MCF 10A (cell line): ENCODE measurements around the gene MICALL1. TPM values are rescaled to one million over a fixed set of nuclear protein-coding genes. Genes with fewer than 3 reads are reported as not detected.

Experiments
- BruUV-seq: library from RNA; stranded (reverse); fragments of 400-500 nt; replicated peaks from 2 replicates; lab custom pipeline; 2021; lab: Mats Ljungman, UMichigan
- CTCF ChIA-PET: fragments of 300-600 bp; sonication (Branson Sonifier 250); formaldehyde crosslinking; extraction: SDS; loops from one replicate; lab custom pipeline; 2021; ENCODE audit warnings: antibody characterized with exemption, inconsistent platforms; lab: Yijun Ruan, JAX
- POLR2A ChIA-PET: fragments of 300-600, 350-650 bp; sonication (Branson Sonifier 250); formaldehyde crosslinking; extraction: SDS; loops from one replicate; lab custom pipeline; 2020; ENCODE audit warnings: antibody characterized with exemption, inconsistent platforms; lab: Yijun Ruan, JAX
- DNase-seq: peaks from one replicate; pipeline ENCODE4 v3.0.0-alpha.2; 2018; ENCODE audit not compliant: unreplicated experiment
- H3K27ac Mint-ChIP-seq: one replicate; pipeline ENCODE4 v1.8.0; 2022; ENCODE audit warnings: mild to moderate bottlenecking, low read depth, mixed read lengths; ENCODE audit not compliant: unreplicated experiment
- H3K27me3 Mint-ChIP-seq: one replicate; pipeline ENCODE4 v1.8.0; 2022; ENCODE audit warnings: mixed read lengths; ENCODE audit not compliant: insufficient read depth, unreplicated experiment
- H3K36me3 Mint-ChIP-seq: one replicate; pipeline ENCODE4 v1.8.0; 2022; ENCODE audit warnings: mild to moderate bottlenecking, moderate library complexity, mixed read lengths; ENCODE audit not compliant: insufficient read depth, unreplicated experiment
- H3K4me1 Mint-ChIP-seq: one replicate; pipeline ENCODE4 v1.8.0; 2022; ENCODE audit warnings: mixed read lengths; ENCODE audit not compliant: insufficient read depth, unreplicated experiment
- H3K4me3 Mint-ChIP-seq: one replicate; pipeline ENCODE4 v1.8.0; 2022; ENCODE audit warnings: mild to moderate bottlenecking, moderate library complexity, mixed read lengths; ENCODE audit not compliant: unreplicated experiment
- H3K9me3 Mint-ChIP-seq: one replicate; pipeline ENCODE4 v1.8.0; 2022; ENCODE audit warnings: mixed read lengths; ENCODE audit not compliant: unreplicated experiment
- intact Hi-C: fragments of 100-400 bp; cut with micrococcal nuclease; formaldehyde crosslinking; loops from 2 replicates; pipeline ENCODE4 v1.14.1; 2022
- total RNA-seq: library from RNA; stranded (reverse); gene quantifications from 2 replicates; pipeline ENCODE4 v1.2.3, GENCODE V29; 2022
- TF ChIP-seq, protein P1 (sequence below): fragments of 200-600 bp; IDR thresholded peaks from one replicate; pipeline ENCODE4 v1.8.0; 2022; ENCODE audit warnings: antibody characterized with exemption, mild to moderate bottlenecking; ENCODE audit not compliant: unreplicated experiment

MICALL1 gene
- total RNA-seq, 1 experiment from 2014 or later: 165 TPM

- intact Hi-C loops: no loop called here
- H3K27me3 Mint-ChIP-seq: no peaks in the 10 kb centered on the region
- no peak overlapping the region for H3K4me3 Mint-ChIP-seq
- H3K4me1 Mint-ChIP-seq: no peaks in the 10 kb centered on the region
- H3K36me3 Mint-ChIP-seq: no peaks in the 10 kb centered on the region
- no peaks in the 10 kb centered on the region for H3K9me3 Mint-ChIP-seq
- H3K27ac Mint-ChIP-seq: no peak overlapping the region
- ChIA-PET CTCF (interaction anchor here (1.0 to 1.7 kb wide), 2 partner anchors 22 to 24 kb away, joined by 3 to 10 read pairs; no protein-coding TSS in a partner anchor), POLR2A (no interaction called here)
- no peak for DNase-seq
- TF ChIP-seq, protein P1, sequence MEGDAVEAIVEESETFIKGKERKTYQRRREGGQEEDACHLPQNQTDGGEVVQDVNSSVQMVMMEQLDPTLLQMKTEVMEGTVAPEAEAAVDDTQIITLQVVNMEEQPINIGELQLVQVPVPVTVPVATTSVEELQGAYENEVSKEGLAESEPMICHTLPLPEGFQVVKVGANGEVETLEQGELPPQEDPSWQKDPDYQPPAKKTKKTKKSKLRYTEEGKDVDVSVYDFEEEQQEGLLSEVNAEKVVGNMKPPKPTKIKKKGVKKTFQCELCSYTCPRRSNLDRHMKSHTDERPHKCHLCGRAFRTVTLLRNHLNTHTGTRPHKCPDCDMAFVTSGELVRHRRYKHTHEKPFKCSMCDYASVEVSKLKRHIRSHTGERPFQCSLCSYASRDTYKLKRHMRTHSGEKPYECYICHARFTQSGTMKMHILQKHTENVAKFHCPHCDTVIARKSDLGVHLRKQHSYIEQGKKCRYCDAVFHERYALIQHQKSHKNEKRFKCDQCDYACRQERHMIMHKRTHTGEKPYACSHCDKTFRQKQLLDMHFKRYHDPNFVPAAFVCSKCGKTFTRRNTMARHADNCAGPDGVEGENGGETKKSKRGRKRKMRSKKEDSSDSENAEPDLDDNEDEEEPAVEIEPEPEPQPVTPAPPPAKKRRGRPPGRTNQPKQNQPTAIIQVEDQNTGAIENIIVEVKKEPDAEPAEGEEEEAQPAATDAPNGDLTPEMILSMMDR: no peak
- no TSS peak for BruUV-seq
These were observed 83.3 kb downstream of the MICALL1 start for GRCh38 chr22:37989146-37990045.

DNA sequence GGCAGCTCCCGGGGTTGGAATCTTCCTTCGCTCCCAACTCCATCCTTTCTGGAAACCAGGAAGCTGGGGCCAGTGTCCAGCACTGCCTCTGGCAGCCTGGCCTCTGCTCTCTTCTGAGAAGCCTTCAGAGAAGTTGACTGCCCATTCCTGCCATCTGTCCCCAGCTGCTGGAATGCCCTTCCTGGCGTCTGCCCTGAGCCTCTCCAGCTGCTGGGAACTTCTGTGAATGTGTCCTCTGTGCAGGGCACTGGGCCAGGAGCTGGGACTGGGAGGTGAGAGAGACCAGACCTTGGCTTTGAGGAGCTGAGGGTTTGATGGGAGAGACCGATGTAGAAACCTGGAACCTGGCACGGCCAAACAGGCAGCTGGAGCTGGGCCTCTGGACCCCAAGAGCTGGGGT lies 84.2 kb downstream of the MICALL1 start:
- Mint-ChIP-seq H3K4me3 (no peak overlapping the region), H3K36me3 (no peaks in the 10 kb centered on the region), H3K9me3 (no peaks in the 10 kb centered on the region), H3K4me1 (no peaks in the 10 kb centered on the region), H3K27me3 (no peaks in the 10 kb centered on the region), H3K27ac (no peak overlapping the region)
- POLR2A ChIA-PET: no interaction called here
- no TSS peak for BruUV-seq
- intact Hi-C loops: no loop called here
- DNase-seq: no peak
- CTCF ChIA-PET: interaction anchor here (1.0 kb wide), 1 partner anchor 21 kb away, joined by 3 read pairs; no protein-coding TSS in a partner anchor
- TF ChIP-seq, protein P1: no peak

DNA sequence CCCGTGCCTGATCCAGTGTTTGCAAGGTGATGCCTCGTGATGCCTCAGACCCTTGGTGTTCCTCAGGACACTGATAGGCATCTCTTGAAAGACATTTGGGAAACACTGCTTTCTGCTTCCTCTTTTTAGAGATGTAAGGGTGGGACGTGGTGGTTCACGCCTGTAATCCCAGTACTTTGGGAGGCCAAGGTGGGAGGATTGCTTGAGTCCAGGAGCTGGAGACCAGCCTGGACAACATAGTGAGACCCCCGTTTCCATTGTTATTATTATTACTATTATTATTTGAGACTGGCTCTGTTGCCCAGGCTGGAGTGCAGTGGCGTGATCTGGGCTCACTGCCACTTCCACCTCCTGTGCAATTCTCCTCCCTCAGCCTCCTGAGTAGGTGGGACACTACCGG lies 84.8 kb downstream of the MICALL1 start:
- no peaks in the 10 kb centered on the region for H3K36me3 Mint-ChIP-seq
- intact Hi-C loops: no loop called here
- no peaks in the 10 kb centered on the region for H3K27me3 Mint-ChIP-seq

More for the DNA sequence above, 84.8 kb downstream of the MICALL1 start:
- TF ChIP-seq, protein P1: no peak
- no TSS peak for BruUV-seq
- Mint-ChIP-seq H3K4me1 (peaks cover 2% of the 10 kb centered on the region), H3K9me3 (no peaks in the 10 kb centered on the region), H3K4me3 (no peak overlapping the region), H3K27ac (no peak overlapping the region)
- DNase-seq: no peak
- ChIA-PET CTCF (no interaction called here), POLR2A (no interaction called here)
